GM10266 (cell line): ENCODE data around the gene HIBADH.

Experiments used
- DNase-seq: peaks from one replicate; pipeline ENCODE4 v3.0.0; 2012; ENCODE audit errors: extremely low spot score
- TF ChIP-seq, protein P1 (sequence below): IDR thresholded peaks from 2 replicates; pipeline ENCODE4 v1.5.1; 2012; ENCODE audit warnings: mild to moderate bottlenecking, low read depth; ENCODE audit not compliant: control insufficient read depth, insufficient read depth; ENCODE audit errors: missing control alignments

The HIBADH gene

DNA sequence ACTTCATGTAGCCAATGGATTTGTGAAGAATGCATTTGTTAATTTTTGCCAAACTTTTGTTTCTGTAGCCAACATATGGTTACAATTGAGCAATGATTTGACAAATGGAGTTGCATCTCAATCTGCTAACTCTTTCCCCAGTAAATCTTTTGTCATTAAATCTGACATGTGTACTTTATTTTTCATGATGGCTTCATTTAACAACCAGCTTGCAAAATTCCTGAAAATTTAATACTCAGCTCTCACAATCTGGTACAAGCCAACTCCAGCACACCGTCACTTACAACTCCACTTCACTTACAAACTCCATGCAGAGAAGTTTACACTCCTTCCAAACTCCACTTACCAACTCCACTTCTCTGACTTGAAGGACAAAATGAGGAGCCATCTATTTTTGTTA lies 26.5 kb upstream of the HIBADH start:
- no peak for DNase-seq
- TF ChIP-seq, protein P1, sequence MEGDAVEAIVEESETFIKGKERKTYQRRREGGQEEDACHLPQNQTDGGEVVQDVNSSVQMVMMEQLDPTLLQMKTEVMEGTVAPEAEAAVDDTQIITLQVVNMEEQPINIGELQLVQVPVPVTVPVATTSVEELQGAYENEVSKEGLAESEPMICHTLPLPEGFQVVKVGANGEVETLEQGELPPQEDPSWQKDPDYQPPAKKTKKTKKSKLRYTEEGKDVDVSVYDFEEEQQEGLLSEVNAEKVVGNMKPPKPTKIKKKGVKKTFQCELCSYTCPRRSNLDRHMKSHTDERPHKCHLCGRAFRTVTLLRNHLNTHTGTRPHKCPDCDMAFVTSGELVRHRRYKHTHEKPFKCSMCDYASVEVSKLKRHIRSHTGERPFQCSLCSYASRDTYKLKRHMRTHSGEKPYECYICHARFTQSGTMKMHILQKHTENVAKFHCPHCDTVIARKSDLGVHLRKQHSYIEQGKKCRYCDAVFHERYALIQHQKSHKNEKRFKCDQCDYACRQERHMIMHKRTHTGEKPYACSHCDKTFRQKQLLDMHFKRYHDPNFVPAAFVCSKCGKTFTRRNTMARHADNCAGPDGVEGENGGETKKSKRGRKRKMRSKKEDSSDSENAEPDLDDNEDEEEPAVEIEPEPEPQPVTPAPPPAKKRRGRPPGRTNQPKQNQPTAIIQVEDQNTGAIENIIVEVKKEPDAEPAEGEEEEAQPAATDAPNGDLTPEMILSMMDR: no peak

DNA sequence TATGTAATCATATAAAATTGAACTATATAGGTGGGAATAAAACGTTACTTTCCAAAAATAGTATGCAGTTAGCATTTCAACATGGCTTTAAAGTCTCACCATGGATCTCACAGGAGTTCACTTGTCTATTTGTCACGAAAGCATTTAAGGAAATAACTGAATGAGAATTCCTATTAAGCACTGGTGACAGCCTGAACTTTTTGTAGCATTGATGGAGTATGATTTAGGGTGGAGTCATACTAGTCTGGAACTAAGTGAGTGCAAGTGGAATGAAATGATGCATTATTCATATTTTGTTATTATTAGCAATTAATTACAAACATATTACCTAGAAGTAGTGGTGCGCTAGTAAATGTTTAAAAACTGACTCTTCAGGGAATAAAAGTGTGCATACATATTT lies 26.0 kb upstream of the HIBADH start:
- TF ChIP-seq, protein P1: no peak
- DNase-seq: no peak

DNA sequence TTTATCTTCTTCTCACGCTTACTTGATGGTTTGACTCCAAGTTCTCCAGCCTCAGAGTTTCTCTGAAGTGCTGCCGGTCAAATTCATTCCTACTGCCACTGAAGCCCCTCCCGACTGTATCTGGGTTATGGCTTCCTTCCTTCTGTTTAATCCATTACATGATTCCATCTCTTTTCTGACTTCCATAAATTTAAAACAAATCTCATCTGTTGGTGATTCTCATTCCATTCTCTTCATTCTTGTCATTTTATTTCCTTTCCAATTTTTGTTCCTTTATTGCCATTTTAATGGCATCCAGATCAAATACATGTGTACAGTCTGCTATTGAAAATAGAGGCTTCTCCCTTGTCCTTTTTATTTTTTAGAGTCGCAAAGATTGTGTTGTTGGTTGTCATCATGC lies 25.4 kb upstream of the HIBADH start:
- TF ChIP-seq, protein P1: no peak
- no peak for DNase-seq

DNA sequence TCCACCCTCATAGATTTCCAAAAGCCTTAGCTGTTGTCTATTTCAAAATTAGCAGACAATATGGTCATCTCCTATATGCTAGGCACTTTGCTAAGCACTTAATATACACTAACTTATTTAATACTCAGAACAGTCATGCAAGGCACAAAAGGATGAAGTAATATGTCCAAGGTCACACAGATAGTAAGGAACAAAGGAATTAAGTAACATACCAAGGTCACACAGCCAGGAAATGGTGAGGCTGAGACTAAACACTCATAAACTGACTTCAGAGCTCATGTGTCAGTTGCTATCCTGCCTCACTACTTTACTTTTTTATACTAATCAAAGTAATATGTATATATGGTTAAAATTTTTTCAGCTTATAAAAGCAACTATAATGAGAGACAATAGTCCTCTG lies 23.6 kb upstream of the HIBADH start:
- DNase-seq: no peak
- TF ChIP-seq, protein P1: no peak

DNA sequence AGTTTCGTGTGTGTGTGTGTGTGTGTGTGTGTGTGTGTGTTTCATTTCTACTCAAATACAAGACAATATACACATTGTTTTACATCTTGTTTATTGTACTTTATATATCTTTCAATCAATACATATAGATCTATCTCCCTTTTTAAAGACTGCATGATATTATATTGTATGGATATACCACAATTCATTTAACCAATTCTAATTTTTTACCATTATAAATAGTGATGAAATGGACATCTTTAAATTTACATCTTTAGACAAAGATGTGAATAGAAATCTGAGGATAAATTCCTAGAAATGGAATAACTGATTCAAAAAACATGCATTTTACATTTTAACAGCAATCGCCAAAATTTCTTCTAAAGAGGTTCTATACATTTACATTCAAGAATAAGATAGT lies 23.2 kb upstream of the HIBADH start:
- DNase-seq: no peak
- TF ChIP-seq, protein P1: no peak

DNA sequence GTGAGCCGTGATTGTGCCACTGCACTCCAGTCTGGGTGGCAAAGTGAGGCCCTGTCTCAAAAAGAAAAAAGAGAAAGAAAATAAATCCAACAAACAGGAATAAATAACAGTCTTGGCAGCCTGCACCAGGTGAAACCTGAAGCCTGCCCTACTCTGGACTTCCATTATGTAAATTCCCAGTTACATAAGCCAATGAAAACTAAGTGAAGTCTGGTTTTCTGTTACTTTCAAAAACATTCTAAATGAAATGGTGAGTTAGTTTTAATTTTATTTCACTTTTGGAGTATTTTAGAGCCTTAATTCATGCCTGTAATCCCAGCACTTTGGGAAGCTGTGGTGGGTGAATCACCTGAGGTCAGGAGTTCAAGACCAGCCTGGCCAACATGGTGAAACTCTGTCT lies 22.5 kb upstream of the HIBADH start:
- DNase-seq: no peak
- TF ChIP-seq, protein P1: no peak

DNA sequence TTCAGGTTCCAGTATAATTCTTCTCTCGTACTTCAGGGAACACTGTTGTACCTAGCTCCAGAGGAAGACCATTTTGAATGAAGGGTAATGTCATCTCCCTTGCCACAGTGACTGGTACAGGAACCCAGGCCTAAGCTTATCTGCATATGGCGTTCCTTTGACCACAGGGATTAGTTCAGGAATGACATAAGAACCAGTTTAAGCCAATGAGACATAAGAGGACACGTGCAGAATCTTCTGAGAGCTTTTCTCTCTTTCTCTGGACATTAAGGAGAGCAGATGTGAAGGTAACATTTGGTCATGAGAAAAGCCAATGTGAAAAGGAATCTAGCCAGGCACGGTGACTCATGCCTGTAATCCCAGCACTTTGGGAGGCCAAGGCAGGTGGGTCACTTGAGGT lies 21.8 kb upstream of the HIBADH start:
- TF ChIP-seq, protein P1: no peak
- DNase-seq: no peak
